Cerebellar cortex (tissue), 1 donor: ENCODE measurements around the gene G0S2.

Experiments used
- DNase-seq: peaks from one replicate; pipeline ENCODE4 v3.0.0-alpha.2; 2015; ENCODE audit warnings: low spot score

G0S2 gene, protein sequence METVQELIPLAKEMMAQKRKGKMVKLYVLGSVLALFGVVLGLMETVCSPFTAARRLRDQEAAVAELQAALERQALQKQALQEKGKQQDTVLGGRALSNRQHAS

DNA sequence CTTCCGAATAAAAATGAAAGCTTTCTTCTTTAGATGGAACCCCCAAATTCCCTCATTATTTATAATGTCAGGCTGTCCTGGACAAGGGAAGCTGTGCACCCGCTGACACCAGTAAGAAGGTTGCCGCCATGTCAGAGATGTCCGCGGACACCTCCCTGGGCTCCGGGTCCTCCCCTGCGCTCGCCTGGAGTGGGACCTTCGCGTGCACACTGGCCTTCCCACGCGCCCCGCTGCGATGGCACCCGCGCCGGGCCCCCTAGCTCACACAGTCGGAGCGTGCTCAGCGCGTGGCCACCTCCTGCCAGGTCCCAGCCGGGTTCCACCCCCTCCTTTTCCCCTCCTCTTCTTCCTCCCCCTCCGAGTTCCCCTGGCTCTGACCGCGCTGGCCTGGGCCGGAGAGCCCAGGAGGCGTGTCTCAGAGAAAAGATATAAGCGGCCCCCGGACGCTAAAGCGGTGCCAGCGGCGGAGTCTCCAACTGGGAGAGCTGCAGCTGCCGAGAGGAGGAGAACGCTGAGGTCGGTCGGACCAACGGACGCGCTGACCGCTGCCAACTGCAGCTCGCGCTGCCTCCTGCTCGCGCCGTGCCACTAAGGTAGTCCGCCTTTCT, at the start of gene G0S2:
Gene G0S2, plus strand, starts transcription at position 456 of the 608 bp plus-strand sequence. CDS start 273 bp downstream, outside the sequence.
- peak; percentile 35 for DNase-seq

GRCh38 chr1:209625791-209626285, 49.4 kb upstream of the G0S2 start:
- no peak for DNase-seq

- no peak for DNase-seq
These were observed 48.7 kb upstream of the G0S2 start for GRCh38 chr1:209626346-209627026.

- DNase-seq, result peak; percentile 50
These were observed 48.0 kb upstream of the G0S2 start for GRCh38 chr1:209627027-209627731.

DNA sequence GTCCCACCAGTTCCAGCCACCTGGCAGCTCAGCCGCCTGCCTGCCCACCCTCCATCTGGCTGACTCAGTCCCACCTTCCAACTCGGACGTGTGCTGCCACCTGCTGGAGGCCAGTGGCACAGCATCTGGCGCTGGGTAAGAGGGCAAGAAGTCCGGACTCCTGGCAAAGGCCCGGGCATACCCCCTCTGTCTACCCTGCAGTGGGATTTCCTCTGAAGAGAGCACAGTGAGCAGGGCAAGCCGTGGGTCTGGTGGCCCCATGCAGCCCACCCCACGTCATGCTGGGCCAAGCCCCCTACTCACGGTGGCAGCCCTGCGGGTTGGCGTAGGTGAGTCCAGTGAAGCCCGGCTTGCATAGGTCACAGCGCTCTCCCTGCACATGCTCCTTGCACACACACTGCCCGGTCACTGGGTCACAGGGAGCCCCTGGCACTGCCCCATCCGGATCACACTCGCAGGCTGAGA, 47.4 kb upstream of the G0S2 start:
- peak; percentile 75 for DNase-seq

- no peak for DNase-seq
These were observed 46.5 kb upstream of the G0S2 start for GRCh38 chr1:209628618-209629299.

DNA sequence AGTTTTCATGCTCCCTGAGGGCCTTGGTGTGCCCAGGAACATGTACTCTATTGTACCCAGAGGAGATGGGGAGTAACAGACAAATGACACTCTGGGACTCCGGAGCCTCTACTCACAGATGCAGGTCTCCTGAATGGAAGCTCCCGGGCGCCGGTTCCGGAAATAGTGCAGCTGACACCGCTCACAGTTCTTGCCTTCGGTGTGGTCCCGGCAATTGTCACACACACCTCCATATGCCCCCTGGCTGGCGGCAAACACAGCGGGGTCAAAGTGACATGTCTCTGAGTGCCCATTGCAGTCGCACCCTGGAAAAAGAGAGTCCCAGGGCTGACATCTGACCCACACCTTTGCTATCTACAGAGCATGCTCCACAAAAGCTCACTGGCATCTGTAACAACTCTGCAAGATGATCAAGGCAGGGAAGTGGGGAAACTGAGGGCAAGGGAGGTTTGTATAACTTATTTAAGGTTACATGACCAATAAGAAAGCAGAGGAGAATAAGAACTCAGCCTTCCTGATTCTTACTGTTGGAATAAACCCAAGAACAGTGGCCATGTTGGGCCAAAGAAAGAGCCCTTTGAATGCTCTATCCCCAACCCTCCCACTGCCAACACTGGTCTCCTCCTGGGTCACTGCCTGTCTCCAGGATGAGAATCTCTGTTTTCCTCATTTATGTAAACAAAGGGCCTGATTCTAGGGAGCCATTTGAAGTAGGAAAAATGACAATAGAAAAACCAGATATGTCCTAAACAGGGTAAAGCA, 45.4 kb upstream of the G0S2 start:
- no peak for DNase-seq

DNA sequence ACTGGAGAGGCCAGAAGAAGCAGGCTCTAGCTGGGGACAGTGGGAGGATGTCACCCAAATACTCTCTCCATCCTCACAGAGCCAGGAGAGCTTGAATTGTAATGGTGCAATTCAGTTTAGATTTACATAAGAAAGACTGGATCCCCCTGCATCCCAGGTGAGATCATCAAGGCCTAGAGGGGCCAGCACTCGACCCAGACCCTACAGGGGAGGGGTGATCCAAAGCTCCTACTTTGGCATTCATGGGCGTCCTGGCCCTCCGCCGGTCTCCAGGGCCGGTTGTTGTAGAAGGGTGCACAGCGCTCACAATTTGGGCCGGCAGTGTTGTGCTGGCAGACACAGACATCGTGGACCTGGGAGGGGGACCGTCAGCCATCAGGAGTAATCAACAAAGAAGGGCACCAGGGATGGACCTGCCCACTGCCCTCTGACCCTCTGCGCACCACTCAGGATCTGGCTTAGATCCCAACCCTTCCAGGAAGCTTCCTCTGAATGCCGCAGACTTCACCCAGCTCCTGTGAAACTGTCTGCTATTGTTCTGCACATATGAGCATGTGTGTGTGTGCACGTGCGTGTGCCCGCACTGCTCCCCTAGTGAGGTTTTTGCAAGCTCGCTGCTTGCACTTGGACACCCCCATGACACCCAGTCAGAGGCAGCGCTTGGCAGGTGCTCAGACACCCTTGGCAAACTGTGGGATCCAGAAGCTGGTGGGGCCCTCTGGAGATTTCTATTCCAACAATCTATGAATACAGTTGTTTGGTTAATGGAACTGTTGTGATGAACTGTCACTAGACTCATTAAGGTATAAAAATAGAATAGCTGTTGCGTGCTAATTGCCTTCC, 44.6 kb upstream of the G0S2 start:
- DNase-seq, result no peak

DNA sequence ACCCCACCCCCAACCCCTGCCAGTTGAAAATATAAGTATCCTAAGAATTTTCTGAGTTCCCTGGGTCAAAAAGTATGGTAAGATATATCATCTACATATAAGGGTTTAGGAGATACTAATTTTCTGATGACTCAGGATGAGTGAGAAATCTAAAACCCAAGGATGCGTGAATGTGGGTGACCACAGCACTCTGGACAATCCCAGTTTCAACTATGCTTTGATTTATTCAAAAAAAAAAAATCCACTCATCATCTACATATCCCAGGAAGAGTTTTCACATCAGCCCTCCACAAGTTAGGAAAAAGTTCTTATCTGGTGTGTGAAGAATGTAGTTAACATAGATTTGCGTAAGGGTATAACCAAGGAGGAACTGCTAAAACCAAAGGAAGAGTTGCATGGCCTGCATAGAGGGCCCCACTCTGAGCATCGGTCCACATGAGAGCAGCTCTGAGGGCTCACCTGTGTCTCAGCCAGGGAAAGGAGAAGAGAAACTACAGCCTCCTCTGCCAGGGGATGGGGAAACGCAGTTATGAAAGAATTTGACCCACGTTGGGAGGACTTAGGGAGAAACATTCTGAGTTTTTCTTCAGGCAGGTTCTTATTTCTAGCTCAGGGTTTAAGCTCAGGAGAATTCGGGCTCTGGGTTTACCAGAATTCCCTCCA, 41.7 kb upstream of the G0S2 start:
- DNase-seq, result no peak

DNA sequence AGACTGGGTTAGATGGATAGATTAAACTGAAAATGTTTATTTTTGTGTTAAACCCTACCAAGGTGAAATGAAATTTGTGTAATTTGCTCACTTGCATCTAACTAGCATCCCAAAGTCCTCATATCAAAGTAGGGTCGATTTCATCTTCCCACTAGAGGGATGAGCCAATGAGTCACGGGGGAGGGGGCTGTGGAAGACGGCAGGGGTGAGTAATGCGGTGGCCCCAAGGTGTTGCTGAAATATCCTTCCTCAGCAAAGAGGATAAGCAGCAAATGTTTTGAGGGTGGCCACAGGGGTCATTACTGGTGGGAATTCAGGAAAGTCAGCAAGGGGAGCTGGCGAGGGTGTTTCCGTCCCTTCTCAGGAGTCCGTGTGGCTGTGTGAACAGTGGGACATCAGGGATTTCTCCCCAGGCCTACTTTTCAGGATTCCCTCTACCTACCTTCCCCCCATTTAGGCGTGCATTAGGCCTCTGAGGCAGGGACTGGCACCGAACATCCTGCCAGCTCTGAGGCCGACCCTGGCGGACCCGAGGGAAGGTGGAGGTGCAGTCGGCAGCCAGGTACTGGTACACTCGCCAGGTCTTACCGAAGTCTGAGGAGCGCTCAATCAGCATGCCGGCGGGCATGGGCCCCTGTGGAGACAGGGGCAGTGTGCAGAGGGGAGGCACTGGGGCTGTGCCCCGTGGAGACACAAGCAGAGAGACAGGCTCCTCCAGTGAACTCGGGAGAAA, 41.0 kb upstream of the G0S2 start:
- no peak for DNase-seq

DNA sequence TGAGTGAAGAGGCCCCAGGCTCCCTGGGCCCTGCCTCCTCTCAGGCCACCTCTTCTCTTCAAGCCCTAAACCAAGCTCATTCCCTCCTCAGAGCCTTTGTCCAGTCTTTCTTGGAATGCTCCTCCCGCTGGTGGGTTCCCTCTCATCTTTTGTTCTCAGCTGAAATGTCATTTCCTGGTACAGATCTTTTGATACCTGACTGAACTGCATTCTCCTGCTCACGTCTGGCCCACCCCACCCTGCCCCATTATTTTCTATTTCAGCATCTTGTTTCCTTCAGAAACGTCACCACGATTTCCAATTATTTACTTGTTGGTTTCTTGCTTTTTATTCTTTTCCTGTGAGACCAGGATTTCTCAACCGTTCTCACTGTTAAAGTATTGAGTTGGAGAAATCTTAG, 39.4 kb upstream of the G0S2 start:
- no peak for DNase-seq

DNA sequence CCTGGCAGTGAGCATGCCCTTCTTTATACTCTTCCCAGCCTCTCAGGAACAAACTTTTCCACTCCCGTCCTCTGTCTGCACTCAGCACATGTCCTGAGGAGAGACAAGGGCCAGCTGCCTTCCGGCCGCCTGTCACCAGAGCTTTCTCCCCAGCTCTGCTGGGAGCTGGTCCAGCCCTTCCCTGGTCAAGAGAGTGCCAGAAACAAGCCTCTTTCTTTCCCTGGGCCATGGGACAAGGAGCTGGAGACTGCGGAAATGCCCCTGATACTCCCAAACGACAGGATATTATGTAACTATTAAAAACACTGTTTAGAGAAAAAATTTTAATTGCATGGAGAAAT, 33.4 kb upstream of the G0S2 start:
- DNase-seq, result peak; percentile 30

DNA sequence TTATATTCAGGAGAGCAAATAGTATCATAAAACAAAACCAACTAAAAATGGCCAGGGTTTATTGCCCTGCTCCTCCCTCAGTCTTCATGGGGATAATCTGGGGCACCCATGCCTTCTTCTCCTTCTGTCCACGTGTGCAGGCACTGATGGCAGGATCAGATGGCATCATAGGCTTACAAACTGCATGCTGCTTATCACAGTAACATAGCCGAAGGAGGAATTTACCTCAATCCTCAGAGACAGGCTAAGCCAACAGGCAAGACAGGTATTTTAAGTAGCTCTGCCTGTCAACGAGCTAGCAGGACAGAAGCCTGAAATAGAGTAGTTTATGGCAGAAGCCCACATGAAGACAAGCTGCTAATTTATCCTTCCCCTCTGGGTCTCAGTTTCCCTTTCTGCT, 32.4 kb upstream of the G0S2 start:
- DNase-seq, result peak; percentile 34

- DNase-seq, result peak; percentile 46
These were observed 31.8 kb upstream of the G0S2 start for GRCh38 chr1:209643285-209644020.

- DNase-seq, result no peak
These were observed 29.4 kb upstream of the G0S2 start for GRCh38 chr1:209645574-209646452.

DNA sequence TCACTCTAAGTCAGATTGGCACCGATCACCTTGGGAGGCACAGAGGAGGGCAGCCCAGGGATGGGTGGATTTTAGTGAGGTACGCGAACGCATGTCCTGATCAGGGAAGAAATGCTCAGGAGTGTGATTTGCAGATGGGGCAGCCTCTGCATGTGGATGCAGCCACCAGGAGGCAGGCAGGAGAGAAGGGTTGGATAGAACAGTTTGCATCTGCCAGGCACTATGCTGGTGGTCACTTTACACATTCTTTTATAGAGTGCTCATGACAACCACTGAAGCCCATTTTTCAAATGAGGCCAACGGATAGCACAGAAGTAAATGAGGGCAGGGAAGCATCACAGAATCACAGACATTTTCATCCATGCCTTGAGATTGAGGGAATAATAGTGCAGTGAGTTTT, 28.7 kb upstream of the G0S2 start:
- DNase-seq, result no peak

- no peak for DNase-seq
These were observed 28.1 kb upstream of the G0S2 start for GRCh38 chr1:209647156-209647555.

DNA sequence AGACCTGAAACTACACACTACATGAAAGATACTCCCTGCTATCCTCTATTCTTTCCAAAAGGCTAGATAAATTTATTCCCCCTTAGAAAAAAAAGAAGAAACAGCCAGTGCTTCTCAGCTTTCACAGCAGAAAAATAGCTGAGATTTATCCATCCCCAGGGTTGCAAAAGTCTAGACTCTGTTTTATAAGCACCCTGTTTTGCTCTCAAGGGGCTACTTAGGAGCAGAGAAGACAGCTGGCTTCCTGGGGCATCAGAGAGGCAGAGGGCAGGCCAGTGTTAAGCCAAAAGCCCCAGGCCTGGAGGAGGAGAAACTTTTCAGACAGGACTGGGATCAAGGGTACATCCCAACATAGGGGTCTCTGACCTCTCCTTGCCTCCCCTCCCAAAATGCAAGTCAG, 26.9 kb upstream of the G0S2 start:
- no peak for DNase-seq
